Liver (tissue), 3 donors: ENCODE results near the gene MRPL55.

Source experiments
- CTCF ChIP-seq: fragments of 150-350 bp; IDR thresholded peaks from 2 replicates; pipeline ENCODE4 v1.5.1; 2017; ENCODE audit warnings: improper control_type of control experiment, low read depth, low read length; ENCODE audit not compliant: missing input control
- EGR1 ChIP-seq, 2 donors: IDR thresholded peaks; 2 replicates each; pipeline ENCODE4 v1.6.1; 2016 to 2018; ENCODE audit warnings: antibody characterized with exemption in 2 of 2, low read depth in 2 of 2
- GABPA ChIP-seq, 2 donors: IDR thresholded peaks in 1 of 2; conservative IDR thresholded peaks in 1 of 2; 2 replicates each; pipeline ENCODE4 v1.6.1; 2016; ENCODE audit warnings: antibody characterized with exemption in 2 of 2, mild to moderate bottlenecking in 1 of 2, moderate library complexity in 1 of 2
- JUND ChIP-seq, 2 donors: IDR thresholded peaks; 2 replicates each; pipeline ENCODE4 v1.6.1; 2016; ENCODE audit warnings: antibody characterized with exemption in 2 of 2
- MAX ChIP-seq: IDR thresholded peaks from 2 replicates; pipeline ENCODE4 v1.6.1; 2016; ENCODE audit warnings: antibody characterized with exemption
- NR2F2 ChIP-seq: IDR thresholded peaks from 2 replicates; pipeline ENCODE4 v1.6.1; 2016; ENCODE audit warnings: antibody characterized with exemption
- RAD21 ChIP-seq, 2 donors: IDR thresholded peaks; 2 replicates each; pipeline ENCODE4 v1.6.1; 2016; ENCODE audit warnings: antibody characterized with exemption in 2 of 2, mild to moderate bottlenecking in 2 of 2
- RXRA ChIP-seq, 2 donors: IDR thresholded peaks; 2 replicates each; pipeline ENCODE4 v1.6.1; 2017 to 2018; ENCODE audit warnings: antibody characterized with exemption in 2 of 2, mild to moderate bottlenecking in 1 of 2
- SP1 ChIP-seq: IDR thresholded peaks from 2 replicates; pipeline ENCODE4 v1.6.1; 2018; ENCODE audit warnings: antibody characterized with exemption, mild to moderate bottlenecking
- TAF1 ChIP-seq: conservative IDR thresholded peaks from 2 replicates; pipeline ENCODE4 v1.6.1; 2016; ENCODE audit warnings: antibody characterized with exemption, mild to moderate bottlenecking
- YY1 ChIP-seq: IDR thresholded peaks from 2 replicates; pipeline ENCODE4 v1.6.1; 2016; ENCODE audit warnings: antibody characterized with exemption, mild to moderate bottlenecking
- ZBTB33 ChIP-seq: IDR thresholded peaks from 2 replicates; pipeline ENCODE4 v1.6.1; 2016; ENCODE audit warnings: antibody characterized with exemption
- TF ChIP-seq, protein P1 (sequence below): IDR thresholded peaks from 2 replicates; pipeline ENCODE4 v1.6.1; 2016; ENCODE audit warnings: antibody characterized with exemption, mild to moderate bottlenecking
- TF ChIP-seq, protein P2 (sequence below): IDR thresholded peaks from 2 replicates; pipeline ENCODE4 v1.6.1; 2016; ENCODE audit warnings: antibody characterized with exemption
- donor health status: healthy.
- donor health status: healthy.

- TF ChIP-seq CTCF (no peak), MAX (no peak), YY1 (no peak), RAD21 (IDR thresholded peaks at IDR 0.05) (no peak), TAF1 (no peak), ZBTB33 (no peak), JUND (IDR thresholded peaks at IDR 0.05) (no peak), EGR1 (IDR thresholded peaks at IDR 0.05; ENCODE audit: low read depth in 2 of 2) (no peak), GABPA (IDR thresholded peaks at IDR 0.05 in 1 of 2, conservative IDR thresholded peaks at IDR 0.05 in 1 of 2) (no peak), NR2F2 (no peak), RXRA (IDR thresholded peaks at IDR 0.05) (no peak), SP1 (no peak)
- TF ChIP-seq, protein P1, sequence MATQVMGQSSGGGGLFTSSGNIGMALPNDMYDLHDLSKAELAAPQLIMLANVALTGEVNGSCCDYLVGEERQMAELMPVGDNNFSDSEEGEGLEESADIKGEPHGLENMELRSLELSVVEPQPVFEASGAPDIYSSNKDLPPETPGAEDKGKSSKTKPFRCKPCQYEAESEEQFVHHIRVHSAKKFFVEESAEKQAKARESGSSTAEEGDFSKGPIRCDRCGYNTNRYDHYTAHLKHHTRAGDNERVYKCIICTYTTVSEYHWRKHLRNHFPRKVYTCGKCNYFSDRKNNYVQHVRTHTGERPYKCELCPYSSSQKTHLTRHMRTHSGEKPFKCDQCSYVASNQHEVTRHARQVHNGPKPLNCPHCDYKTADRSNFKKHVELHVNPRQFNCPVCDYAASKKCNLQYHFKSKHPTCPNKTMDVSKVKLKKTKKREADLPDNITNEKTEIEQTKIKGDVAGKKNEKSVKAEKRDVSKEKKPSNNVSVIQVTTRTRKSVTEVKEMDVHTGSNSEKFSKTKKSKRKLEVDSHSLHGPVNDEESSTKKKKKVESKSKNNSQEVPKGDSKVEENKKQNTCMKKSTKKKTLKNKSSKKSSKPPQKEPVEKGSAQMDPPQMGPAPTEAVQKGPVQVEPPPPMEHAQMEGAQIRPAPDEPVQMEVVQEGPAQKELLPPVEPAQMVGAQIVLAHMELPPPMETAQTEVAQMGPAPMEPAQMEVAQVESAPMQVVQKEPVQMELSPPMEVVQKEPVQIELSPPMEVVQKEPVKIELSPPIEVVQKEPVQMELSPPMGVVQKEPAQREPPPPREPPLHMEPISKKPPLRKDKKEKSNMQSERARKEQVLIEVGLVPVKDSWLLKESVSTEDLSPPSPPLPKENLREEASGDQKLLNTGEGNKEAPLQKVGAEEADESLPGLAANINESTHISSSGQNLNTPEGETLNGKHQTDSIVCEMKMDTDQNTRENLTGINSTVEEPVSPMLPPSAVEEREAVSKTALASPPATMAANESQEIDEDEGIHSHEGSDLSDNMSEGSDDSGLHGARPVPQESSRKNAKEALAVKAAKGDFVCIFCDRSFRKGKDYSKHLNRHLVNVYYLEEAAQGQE, result no peak
- TF ChIP-seq, protein P2, sequence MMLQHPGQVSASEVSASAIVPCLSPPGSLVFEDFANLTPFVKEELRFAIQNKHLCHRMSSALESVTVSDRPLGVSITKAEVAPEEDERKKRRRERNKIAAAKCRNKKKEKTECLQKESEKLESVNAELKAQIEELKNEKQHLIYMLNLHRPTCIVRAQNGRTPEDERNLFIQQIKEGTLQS, result no peak
Observed at GRCh38 chr1:228095938-228096337, 13.2 kb downstream of the MRPL55 start.
